ENCODE results near the gene FRS2.
"Not testable (repeated sequence)": the region's sequence is repeated elsewhere in the genome, so short reads cannot be mapped to it uniquely, and the experiment has no call there.

FRS2 gene

GRCh38 chr12:69583203-69583602 lies 113.0 kb downstream of the FRS2 start:
- Histone ChIP-seq H3K4me1 (ENCODE audit: control insufficient read depth, insufficient read depth, low read length) (peaks cover 3% of the 10 kb centered on the region), H3K36me3 (ENCODE audit: control insufficient read depth, insufficient read depth, low read length) (peaks cover 12% of the 10 kb centered on the region), H3K4me3 (ENCODE audit: low read length) (no peak overlapping the region), H3K27ac (ENCODE audit: low read depth, low read length) (no peak overlapping the region), H3K27me3 (ENCODE audit: control insufficient read depth, insufficient read depth, low read length) (no peaks in the 10 kb centered on the region), H3K9ac (ENCODE audit: low read length) (no peak overlapping the region)

DNA sequence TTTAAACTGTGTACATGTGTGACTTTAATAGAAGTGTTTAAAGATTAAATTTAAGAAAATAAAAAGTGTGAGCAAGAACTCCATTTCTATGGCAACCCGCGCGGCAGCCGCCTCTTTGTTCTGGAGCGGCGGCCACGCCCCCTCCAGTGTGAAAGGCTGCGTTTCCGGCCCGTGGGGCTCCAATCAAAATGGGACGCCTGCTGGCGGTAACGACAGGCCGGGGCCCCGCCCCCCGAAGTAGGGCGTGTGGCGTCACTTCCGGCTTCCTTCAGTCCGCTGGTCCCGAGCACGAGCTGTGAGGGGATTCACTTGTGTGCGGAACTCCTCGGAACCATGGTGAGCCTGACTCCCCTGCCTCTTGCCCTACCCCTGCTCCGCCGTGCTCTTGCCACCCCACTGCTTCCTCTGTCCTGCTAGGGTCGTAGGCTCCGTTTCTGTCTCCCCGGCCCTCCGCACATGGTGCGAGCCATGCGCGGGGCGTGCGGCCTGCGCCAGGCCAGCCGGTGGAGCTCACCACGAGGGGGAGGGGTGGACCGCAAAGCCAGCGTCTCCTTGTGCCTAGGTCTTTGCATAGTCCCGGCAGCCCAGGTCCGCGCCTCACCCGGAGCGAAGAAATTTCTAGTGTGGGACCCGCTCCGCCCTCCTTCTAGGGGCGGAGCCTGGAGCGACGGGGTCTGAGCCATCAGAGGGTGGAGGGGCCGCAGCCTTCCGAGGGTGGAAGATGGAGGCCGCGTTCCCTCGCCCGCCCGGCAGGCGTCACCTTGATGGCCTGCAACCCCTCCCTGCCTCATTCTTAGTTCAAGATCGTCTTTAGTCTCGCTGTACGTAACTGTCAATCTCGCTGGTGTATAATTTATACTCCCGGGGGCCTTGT lies 115.2 kb downstream of the FRS2 start, which contains the start of gene CCT2:
Gene CCT2, plus strand, starts transcription at position 271 of the 874 bp plus-strand sequence. Its CDS starts 63 bp downstream, at position 334.
- H3K4me3 ChIP-seq (ENCODE audit: low read length): peak within 1 kb of the TSS; percentile 100
- H3K27me3 ChIP-seq (ENCODE audit: control insufficient read depth, insufficient read depth, low read length): no peaks in the 10 kb centered on the region
- peaks cover 26% of the 10 kb centered on the region for H3K36me3 ChIP-seq (ENCODE audit: control insufficient read depth, insufficient read depth, low read length)

DNA sequence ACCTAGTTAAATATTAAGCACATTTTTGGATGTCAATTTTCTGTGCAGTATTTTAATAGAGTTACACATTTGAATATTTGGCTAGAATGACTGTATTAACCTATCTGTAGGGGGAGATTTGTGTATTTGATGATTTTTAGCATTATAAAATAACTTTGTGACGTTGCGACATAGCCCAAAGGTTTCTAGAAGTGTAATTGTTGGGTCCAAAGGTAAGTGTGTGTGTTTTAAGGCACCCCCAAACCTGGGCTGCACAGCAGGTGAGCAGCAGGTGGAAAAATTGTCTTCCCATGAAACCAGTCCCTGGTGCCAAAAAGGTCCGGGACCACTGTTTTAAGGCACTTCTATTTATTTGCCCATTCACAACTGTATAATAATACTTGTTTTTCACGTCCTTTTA lies 118.3 kb downstream of the FRS2 start:
- peaks cover 31% of the 10 kb centered on the region for H3K36me3 ChIP-seq (ENCODE audit: control insufficient read depth, insufficient read depth, low read length)
- H3K4me3 ChIP-seq (ENCODE audit: low read length): no peak overlapping the region
- H3K27ac ChIP-seq (ENCODE audit: low read depth, low read length): no peak overlapping the region
- H3K27me3 ChIP-seq (ENCODE audit: control insufficient read depth, insufficient read depth, low read length): no peaks in the 10 kb centered on the region
- peaks cover 3% of the 10 kb centered on the region for H3K4me1 ChIP-seq (ENCODE audit: control insufficient read depth, insufficient read depth, low read length)
- no peak overlapping the region for H3K9ac ChIP-seq (ENCODE audit: low read length)

More for the DNA sequence above, 115.2 kb downstream of the FRS2 start, which contains the start of gene CCT2:
- peaks cover 3% of the 10 kb centered on the region for H3K4me1 ChIP-seq (ENCODE audit: control insufficient read depth, insufficient read depth, low read length)
- H3K9ac ChIP-seq (ENCODE audit: low read length): peak within 1 kb of the TSS; percentile 99
- H3K27ac ChIP-seq (ENCODE audit: low read depth, low read length): peak within 1 kb of the TSS; percentile 94

GRCh38 chr12:69589082-69589481 lies 118.9 kb downstream of the FRS2 start:
- H3K4me3 ChIP-seq (ENCODE audit: low read length): no peak overlapping the region
- H3K9ac ChIP-seq (ENCODE audit: low read length): no peak overlapping the region
- peaks cover 35% of the 10 kb centered on the region for H3K36me3 ChIP-seq (ENCODE audit: control insufficient read depth, insufficient read depth, low read length)
- H3K27me3 ChIP-seq (ENCODE audit: control insufficient read depth, insufficient read depth, low read length): no peaks in the 10 kb centered on the region
- no peak overlapping the region for H3K27ac ChIP-seq (ENCODE audit: low read depth, low read length)
- H3K4me1 ChIP-seq (ENCODE audit: control insufficient read depth, insufficient read depth, low read length): peaks cover 3% of the 10 kb centered on the region

GRCh38 chr12:69595689-69596088 lies 125.5 kb downstream of the FRS2 start:
- Histone ChIP-seq H3K27me3 (ENCODE audit: control insufficient read depth, insufficient read depth, low read length) (no peaks in the 10 kb centered on the region), H3K36me3 (ENCODE audit: control insufficient read depth, insufficient read depth, low read length) (peaks cover 22% of the 10 kb centered on the region), H3K4me3 (ENCODE audit: low read length) (no peak overlapping the region), H3K9ac (ENCODE audit: low read length) (no peak overlapping the region), H3K4me1 (ENCODE audit: control insufficient read depth, insufficient read depth, low read length) (no peaks in the 10 kb centered on the region), H3K27ac (ENCODE audit: low read depth, low read length) (no peak overlapping the region)

- no peak overlapping the region for H3K27ac ChIP-seq (ENCODE audit: low read depth, low read length)
- peaks cover 25% of the 10 kb centered on the region for H3K36me3 ChIP-seq (ENCODE audit: control insufficient read depth, insufficient read depth, low read length)
Measured at GRCh38 chr12:69598174-69598753, 128.1 kb downstream of the FRS2 start.

GRCh38 chr12:69600804-69601203 lies 130.6 kb downstream of the FRS2 start:
- Histone ChIP-seq H3K36me3 (ENCODE audit: control insufficient read depth, insufficient read depth, low read length) (peaks cover 17% of the 10 kb centered on the region), H3K4me1 (ENCODE audit: control insufficient read depth, insufficient read depth, low read length) (no peaks in the 10 kb centered on the region), H3K27me3 (ENCODE audit: control insufficient read depth, insufficient read depth, low read length) (no peaks in the 10 kb centered on the region), H3K4me3 (ENCODE audit: low read length) (no peak overlapping the region), H3K27ac (ENCODE audit: low read depth, low read length) (no peak overlapping the region), H3K9ac (ENCODE audit: low read length) (no peak overlapping the region)

More at GRCh38 chr12:69598174-69598753, 128.1 kb downstream of the FRS2 start:
- Histone ChIP-seq H3K4me3 (ENCODE audit: low read length) (no peak overlapping the region), H3K9ac (ENCODE audit: low read length) (no peak overlapping the region), H3K27me3 (ENCODE audit: control insufficient read depth, insufficient read depth, low read length) (no peaks in the 10 kb centered on the region), H3K4me1 (ENCODE audit: control insufficient read depth, insufficient read depth, low read length) (no peaks in the 10 kb centered on the region)

DNA sequence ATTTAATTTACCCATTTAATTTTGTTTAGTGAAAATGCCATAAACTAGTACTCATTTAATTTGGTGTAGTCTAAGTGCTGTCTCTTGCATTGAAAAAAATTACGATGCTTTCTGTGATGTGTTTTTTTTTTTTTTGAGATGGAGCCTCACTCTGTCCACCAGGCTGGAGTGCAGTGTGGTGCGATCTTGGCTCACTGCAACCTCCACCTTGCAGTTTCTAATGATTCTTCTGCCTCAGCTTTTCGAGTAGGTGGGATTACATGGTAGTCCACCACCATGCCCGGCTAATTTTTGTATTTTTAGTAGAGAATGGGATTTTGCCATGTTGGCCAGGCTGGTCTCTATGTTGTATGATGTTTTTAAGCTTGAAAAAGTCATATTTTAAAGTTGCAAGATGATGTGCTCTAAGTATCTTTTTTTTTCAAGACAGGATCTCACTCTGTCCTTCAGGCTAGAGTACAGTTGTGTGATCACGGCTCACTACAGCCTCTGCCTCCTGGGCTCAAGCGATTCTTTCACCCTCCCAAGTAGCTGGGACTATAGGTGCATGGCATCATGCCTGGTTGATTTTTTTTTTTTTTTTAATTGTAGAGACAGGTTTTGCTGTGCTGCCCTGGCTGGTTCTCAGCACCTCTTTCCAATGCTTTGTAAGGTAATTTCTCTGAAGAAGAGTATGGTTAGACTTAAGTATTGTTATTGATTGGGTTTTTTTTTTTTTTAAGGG lies 131.9 kb downstream of the FRS2 start:
- Histone ChIP-seq H3K27me3 (ENCODE audit: control insufficient read depth, insufficient read depth, low read length) (no peaks in the 10 kb centered on the region), H3K4me3 (ENCODE audit: low read length) (no peak overlapping the region), H3K9ac (ENCODE audit: low read length) (no peak overlapping the region), H3K4me1 (ENCODE audit: control insufficient read depth, insufficient read depth, low read length) (no peaks in the 10 kb centered on the region), H3K27ac (ENCODE audit: low read depth, low read length) (no peak overlapping the region), H3K36me3 (ENCODE audit: control insufficient read depth, insufficient read depth, low read length) (peaks cover 15% of the 10 kb centered on the region)

- peaks cover 11% of the 10 kb centered on the region for H3K36me3 ChIP-seq (ENCODE audit: control insufficient read depth, insufficient read depth, low read length)
- no peak overlapping the region for H3K4me3 ChIP-seq (ENCODE audit: low read length)
- no peak overlapping the region for H3K9ac ChIP-seq (ENCODE audit: low read length)
- H3K27ac ChIP-seq (ENCODE audit: low read depth, low read length): no peak overlapping the region
- no peaks in the 10 kb centered on the region for H3K27me3 ChIP-seq (ENCODE audit: control insufficient read depth, insufficient read depth, low read length)
- no peaks in the 10 kb centered on the region for H3K4me1 ChIP-seq (ENCODE audit: control insufficient read depth, insufficient read depth, low read length)
Measured at GRCh38 chr12:69602954-69603353, 132.8 kb downstream of the FRS2 start.

DNA sequence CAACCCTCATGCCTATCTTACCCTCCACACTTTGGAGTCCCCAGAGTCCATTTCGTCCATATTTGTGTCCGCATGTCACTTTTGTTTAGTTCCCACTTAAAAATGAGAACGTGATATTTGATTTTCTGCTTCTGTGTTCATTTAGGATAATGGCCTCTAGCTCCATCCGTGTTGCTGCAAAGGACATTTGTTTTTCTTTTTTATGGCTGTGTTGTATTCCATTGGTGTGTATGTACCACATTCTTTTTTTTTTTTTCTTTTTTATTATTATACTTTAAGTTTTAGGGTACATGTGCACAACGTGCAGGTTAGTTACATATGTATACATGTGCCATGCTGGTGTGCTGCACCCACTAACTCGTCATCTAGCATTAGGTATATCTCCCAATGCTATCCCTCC lies 133.4 kb downstream of the FRS2 start:
- not testable (repeated sequence) for H3K27me3 ChIP-seq (ENCODE audit: control insufficient read depth, insufficient read depth, low read length); H3K4me1 ChIP-seq (ENCODE audit: control insufficient read depth, insufficient read depth, low read length); H3K27ac ChIP-seq (ENCODE audit: low read depth, low read length); H3K9ac ChIP-seq (ENCODE audit: low read length); H3K4me3 ChIP-seq (ENCODE audit: low read length)
- peaks cover 11% of the 10 kb centered on the region for H3K36me3 ChIP-seq (ENCODE audit: control insufficient read depth, insufficient read depth, low read length)

- peaks cover 11% of the 10 kb centered on the region for H3K36me3 ChIP-seq (ENCODE audit: control insufficient read depth, insufficient read depth, low read length)
- not testable (repeated sequence) for H3K4me3 ChIP-seq (ENCODE audit: low read length); H3K9ac ChIP-seq (ENCODE audit: low read length); H3K27me3 ChIP-seq (ENCODE audit: control insufficient read depth, insufficient read depth, low read length); H3K27ac ChIP-seq (ENCODE audit: low read depth, low read length); H3K4me1 ChIP-seq (ENCODE audit: control insufficient read depth, insufficient read depth, low read length)
Measured at GRCh38 chr12:69604275-69604674, 134.1 kb downstream of the FRS2 start.

DNA sequence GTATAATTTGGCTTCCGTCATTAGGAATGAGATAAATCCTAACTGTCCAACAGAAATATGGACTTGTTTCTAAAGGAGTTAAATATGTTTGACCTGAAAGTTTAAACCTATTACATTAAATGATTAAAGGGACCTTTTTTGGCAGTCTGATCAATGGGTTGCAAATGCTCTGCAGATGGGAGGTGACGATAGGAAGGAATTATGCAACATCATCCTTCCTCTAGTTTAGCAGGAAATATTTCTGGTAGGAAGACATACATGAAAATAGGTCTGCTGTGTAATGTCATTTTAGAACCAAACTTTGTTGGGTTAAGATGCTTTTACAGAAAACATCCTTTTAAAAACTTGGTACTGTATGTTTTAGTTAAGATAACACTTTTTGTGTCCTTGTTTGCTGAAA lies 137.9 kb downstream of the FRS2 start:
- Histone ChIP-seq H3K36me3 (ENCODE audit: control insufficient read depth, insufficient read depth, low read length) (peaks cover 2% of the 10 kb centered on the region), H3K4me1 (ENCODE audit: control insufficient read depth, insufficient read depth, low read length) (no peaks in the 10 kb centered on the region), H3K27ac (ENCODE audit: low read depth, low read length) (no peak overlapping the region), H3K27me3 (ENCODE audit: control insufficient read depth, insufficient read depth, low read length) (no peaks in the 10 kb centered on the region), H3K9ac (ENCODE audit: low read length) (no peak overlapping the region), H3K4me3 (ENCODE audit: low read length) (no peak overlapping the region)
